GM21360 (cell line): ENCODE results near the gene BRSK1.

Source experiments
- ATAC-seq: cut with Tn5 transposase; IDR thresholded peaks from one replicate; pipeline ENCODE4 v1.9.1; 2021; ENCODE audit warnings: mild to moderate bottlenecking, moderate library complexity; ENCODE audit not compliant: unreplicated experiment

BRSK1 gene

GRCh38 chr19:55303477-55303876, 19.7 kb downstream of the BRSK1 start:
- ATAC-seq = no peak

- no peak for ATAC-seq
These were observed 20.6 kb downstream of the BRSK1 start for GRCh38 chr19:55304279-55304978.

GRCh38 chr19:55304980-55305379, 21.2 kb downstream of the BRSK1 start:
- ATAC-seq = no peak

GRCh38 chr19:55305491-55305890, 21.7 kb downstream of the BRSK1 start:
- no peak for ATAC-seq

GRCh38 chr19:55305983-55306562, 22.3 kb downstream of the BRSK1 start:
- ATAC-seq = no peak

- no peak for ATAC-seq
These were observed 22.9 kb downstream of the BRSK1 start for GRCh38 chr19:55306712-55307111.

GRCh38 chr19:55308281-55308680, 24.5 kb downstream of the BRSK1 start:
- no peak for ATAC-seq

GRCh38 chr19:55309448-55309847, 25.7 kb downstream of the BRSK1 start:
- no peak for ATAC-seq

- no peak for ATAC-seq
These were observed 26.7 kb downstream of the BRSK1 start for GRCh38 chr19:55310498-55310897.

GRCh38 chr19:55311397-55311796, 27.6 kb downstream of the BRSK1 start:
- no peak for ATAC-seq

GRCh38 chr19:55311797-55312196, 28.0 kb downstream of the BRSK1 start:
- ATAC-seq = no peak

- no peak for ATAC-seq
These were observed 29.1 kb downstream of the BRSK1 start for GRCh38 chr19:55312621-55313512.

GRCh38 chr19:55314396-55314795, 30.6 kb downstream of the BRSK1 start:
- ATAC-seq = no peak

- ATAC-seq = no peak
These were observed 32.2 kb downstream of the BRSK1 start for GRCh38 chr19:55315956-55316525.

- no peak for ATAC-seq
These were observed 32.8 kb downstream of the BRSK1 start for GRCh38 chr19:55316646-55317045.

- no peak for ATAC-seq
These were observed 36.0 kb downstream of the BRSK1 start for GRCh38 chr19:55319785-55320184.

- ATAC-seq = no peak
These were observed 37.1 kb downstream of the BRSK1 start for GRCh38 chr19:55320844-55321419.

- ATAC-seq = no peak
These were observed 37.8 kb downstream of the BRSK1 start for GRCh38 chr19:55321466-55322137.

GRCh38 chr19:55322204-55322885, 38.5 kb downstream of the BRSK1 start:
- no peak for ATAC-seq

GRCh38 chr19:55324662-55325061, 40.9 kb downstream of the BRSK1 start:
- ATAC-seq = no peak
